GM19193 (cell line): ENCODE results near the gene HSD11B1.

Experiments used
- POLR2A ChIP-seq: IDR thresholded peaks from 4 replicates; pipeline ENCODE4 v1.6.1; 2011; ENCODE audit not compliant: insufficient read depth, insufficient read length; ENCODE audit errors: extremely low read depth

Gene HSD11B1

DNA sequence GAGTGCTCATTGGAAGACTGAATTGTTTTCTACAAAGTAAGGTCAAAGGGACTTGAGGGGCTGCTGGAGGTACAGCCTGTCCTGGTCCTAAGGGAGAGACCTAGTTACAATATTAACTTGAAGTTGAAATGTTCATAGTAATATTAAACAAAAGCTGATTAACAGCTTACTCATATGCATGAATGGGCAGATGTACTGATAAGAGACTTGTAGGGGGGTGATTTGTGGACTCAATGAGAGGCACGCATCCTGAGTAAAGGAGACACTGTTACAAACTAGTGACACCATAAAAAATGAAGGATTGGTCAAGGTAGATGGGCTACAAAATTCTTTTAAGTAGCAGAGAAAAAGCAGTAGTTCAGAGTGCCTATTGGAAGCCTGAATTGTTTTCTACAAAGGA, 2.7 kb downstream of the HSD11B1 start:
- no peak for TF ChIP-seq POLR2A

DNA sequence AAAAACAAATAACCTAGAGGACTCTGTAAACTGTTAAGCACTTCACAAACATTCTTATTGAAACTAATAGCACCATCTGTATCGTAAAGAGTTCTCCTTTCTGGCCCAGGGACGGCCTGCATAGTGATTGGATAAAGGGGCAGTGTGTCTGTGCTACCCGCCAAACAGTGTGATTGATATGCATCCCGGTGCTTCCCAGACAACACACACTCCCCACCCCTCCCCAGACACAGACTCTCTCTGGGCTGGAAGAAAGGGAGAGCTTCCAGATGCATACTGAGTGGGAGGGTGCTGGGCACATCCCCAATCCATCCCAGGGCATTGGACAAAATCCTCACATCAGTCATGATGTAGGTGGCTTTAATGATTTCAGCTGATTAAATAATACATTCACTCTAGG, 3.7 kb downstream of the HSD11B1 start:
- TF ChIP-seq POLR2A, result no peak

DNA sequence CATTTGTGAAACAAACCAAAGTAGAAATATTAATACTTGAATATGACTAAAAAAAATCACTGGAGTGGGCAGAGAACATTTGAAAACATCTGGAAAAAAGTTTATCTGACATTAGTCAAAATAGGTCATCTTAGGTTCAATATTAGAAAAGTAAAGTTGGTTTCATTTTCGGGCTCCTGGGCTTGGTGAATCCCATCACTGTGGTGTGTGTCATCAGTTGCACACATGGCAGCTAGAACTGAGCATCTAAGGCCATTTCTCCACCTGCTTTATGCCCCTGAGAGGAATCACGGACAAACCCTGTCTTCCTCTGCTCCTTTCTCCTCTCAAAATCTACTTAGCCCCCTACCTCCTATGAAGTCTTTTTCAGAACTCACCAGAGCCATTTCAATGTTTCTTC, 5.4 kb downstream of the HSD11B1 start:
- no peak for TF ChIP-seq POLR2A

DNA sequence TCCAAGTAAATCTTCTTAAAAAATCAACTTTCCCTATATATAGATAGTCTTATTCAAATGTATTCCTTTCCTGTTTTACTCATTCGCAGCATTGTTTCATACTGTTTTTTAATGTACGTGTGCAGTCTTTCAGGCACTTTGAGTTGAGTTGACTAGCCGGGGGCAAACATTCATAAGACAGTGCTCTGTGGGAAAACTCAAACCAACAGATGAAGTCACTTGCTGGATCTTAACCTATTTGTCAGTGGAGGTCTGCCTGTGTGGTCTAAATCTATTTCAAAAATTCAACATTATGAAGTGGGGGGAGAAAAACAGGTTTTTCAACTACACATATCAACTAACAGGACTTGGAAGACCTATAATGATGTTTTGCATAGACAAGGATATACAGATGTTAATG, 6.2 kb downstream of the HSD11B1 start:
- TF ChIP-seq POLR2A, result no peak

DNA sequence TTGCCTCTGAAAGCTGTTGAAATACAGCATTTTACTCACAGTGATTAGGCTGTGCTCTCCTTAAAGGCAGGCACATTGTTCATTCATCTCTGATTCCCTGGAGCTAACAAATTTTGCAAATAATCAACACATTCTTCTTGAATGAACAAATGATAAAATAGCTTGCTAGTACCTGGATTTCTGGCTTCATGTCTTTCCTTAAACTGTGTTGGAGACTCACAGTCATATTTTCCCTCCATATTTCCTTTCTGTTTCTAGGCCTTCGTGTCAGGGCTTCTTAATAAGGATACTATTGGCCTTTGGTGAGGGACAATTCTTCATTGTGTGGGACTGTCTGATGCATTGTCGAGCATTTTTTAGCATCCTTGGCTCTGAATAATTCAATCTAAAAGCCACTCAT, 9.7 kb downstream of the HSD11B1 start:
- TF ChIP-seq POLR2A, result no peak

DNA sequence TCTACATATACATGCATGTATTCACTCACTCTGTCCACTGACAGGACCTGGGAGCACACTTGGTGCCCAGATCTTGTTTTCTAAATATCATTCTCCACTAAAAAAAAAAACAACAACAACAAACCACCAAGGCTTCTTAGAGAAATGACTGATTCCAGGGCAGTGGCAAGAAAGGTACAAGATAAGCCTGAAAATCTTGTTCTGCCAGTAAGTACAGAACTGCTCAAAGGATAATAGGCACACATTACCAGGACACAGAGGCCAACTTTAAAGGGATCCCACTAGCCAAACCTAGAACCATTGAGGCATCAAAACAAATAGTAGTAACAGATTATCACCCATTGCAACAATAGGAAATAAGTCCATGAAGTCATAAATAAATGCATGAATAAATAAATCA, 10.7 kb downstream of the HSD11B1 start:
- TF ChIP-seq POLR2A, result no peak

DNA sequence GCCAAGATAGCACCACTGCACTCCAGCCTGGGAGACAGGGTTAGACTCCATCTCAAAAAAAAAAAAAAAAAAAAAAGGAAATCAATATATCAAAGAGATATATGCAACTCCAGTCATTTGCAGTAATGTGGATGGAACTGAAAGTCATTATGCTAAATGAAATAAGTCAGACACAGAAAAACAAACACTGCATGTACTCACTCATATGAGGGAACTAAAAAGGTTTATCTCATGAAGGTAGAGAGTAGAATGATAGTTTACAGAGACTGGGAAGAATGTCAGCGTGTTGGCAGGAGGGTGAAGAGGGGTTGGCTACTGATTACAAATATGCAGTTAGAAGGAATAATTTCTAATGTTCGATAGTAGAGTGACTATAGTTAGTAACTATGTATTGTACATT, 13.2 kb downstream of the HSD11B1 start:
- TF ChIP-seq POLR2A, result no peak

DNA sequence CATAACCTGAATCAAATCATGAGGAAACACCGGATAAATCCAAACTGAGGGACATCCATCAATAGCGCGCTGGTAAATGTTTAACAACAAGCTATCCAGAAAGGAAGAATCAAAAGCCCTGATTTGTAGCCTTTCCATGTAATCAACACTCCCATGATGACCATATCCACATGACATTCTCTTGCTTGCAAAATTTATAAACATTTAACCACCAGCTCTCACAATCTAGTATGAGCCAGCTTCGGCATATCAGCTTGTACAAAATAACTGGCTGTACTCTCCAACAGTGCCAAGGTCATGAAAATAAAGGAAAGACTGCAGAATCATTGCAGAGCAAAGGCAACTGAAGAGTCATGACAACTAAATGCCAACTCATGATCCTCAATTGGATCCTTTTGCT, 15.7 kb downstream of the HSD11B1 start:
- TF ChIP-seq POLR2A, result no peak

DNA sequence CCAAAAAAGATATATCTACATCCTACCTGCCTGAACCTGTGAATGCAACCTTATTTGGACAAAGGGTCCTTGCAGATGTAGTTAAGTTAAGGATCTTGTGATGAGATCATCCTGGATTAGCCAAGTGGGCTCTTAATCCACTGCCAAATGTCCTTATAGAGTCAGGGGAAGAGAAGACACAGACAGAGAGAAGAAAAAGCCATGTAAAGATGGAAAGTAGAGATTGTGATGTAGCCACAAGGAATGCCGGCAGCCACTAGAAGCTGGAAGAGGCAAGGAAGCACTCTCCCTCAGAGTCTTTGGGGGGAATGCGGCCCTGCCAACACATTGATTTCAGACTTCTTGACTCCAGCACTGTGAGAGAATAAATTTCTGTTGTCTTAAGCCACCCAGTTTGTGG, 16.2 kb downstream of the HSD11B1 start:
- TF ChIP-seq POLR2A, result no peak

DNA sequence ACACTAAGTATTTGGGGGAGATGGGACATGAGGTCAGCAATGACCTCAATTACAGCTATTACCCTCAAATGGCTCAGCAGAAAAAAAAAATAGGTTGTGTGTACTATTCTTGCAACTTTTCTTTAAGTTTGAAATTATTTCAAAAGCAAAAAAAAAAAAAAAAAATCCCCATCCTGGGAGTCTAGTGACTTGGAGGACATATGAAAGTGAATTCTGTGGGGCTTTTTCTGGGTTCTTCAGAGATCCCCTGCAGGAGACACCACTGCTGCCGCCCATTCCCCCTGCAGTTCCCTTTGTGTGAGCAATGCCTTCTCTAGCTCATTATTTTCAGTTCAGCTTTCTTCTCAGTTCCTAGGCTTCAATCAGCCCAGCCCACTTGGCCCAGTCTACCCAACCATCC, 16.7 kb downstream of the HSD11B1 start:
- TF ChIP-seq POLR2A, result no peak

DNA sequence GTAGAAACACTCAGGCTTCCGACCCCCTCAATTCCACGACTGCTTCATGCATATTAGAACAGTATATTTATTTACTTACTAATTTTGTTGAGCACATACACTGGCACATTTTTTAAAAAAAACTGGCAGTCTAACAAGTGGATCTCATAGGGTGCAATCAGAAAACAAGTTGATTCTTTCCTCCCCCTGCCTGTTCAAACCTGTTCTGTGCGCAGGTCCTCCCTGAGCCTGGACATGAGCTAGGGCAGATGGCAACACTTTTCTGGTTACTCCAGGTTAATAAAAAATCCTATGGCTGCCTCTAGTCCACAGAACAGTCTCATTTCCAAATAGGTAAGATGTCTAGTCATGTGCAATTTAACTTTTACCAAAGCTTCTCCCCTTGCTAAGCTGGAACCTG, 18.6 kb downstream of the HSD11B1 start:
- TF ChIP-seq POLR2A, result no peak

DNA sequence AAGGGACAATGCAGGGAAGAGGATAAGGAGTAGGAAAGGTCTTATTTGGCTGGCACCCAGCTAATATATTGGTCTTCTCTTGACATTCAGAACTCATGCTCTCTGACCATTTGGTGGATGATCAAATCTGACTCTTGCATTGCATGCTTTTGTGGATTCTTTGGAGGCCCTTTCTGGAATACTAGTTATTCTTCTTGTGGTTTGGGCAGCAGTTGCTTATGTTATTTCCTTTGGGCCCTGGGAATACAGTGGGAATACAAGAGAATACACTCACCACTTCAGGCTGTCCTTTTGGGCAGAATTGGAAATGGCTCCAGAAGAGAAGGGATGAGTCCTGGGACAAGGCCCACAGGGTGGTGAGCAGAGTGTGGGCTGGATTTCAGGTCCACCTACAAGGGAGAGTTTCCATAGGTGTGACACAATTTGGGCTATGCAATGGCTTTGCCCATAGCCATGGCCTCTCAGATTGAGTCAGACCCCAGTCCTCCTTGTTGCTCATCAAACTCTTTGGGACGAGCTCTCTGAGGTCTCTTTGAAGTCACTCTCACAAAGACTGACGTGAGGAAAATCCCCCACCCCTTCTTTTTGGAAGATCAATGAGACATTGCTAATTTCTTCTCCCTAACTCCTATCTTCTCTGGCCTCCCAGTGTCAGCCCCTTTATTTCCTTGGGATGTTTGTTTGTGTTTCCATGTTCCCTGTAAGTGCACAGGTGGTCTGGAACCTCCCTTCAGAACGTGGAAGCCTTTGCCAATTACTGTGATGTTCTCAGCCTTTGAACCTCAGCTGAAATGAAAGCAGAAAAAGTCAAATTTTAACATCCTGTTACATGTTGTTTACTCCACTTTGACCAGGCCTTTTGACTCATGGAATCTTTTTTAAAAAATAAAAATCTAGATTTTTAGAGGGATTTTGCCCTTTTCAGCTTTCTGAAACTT, 19.4 kb downstream of the HSD11B1 start:
- TF ChIP-seq POLR2A, result no peak

DNA sequence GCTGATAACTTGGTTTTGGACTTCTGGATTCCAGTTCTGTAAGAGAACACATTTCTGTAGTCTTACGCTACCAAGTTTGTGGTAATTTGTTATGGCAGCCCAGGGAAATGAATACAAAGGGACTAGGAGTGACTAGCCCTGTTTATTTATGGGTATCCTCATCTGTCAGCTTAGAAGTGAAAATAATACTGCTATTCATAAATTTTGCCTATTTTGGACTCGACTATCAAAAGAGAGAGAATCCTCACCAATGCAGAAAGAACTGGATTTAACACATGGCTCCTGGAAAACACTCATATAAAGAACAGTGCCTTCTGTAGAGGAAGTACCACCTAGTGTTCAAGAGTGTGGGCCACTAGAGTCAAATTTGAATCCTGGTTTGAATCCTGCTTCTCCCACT, 22.6 kb downstream of the HSD11B1 start:
- TF ChIP-seq POLR2A, result no peak

DNA sequence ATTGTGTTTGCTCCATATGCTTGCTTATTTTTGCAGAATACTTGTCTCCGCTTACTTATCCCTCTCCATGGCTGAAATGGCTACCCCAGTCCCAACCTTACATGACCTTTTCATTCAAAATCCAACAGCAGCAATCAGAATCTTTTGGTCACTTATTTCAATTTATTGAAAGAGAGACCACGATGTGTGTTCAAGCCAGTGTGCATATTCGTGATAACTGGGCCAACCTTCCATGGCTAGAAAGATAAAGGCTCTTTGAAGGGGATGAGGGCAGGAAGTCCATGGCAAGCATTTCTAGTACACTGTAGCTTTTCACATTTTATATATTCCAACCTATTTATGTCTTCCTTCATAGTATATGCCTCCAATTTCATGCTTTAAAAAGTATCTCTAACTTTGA, 23.1 kb downstream of the HSD11B1 start:
- no peak for TF ChIP-seq POLR2A

DNA sequence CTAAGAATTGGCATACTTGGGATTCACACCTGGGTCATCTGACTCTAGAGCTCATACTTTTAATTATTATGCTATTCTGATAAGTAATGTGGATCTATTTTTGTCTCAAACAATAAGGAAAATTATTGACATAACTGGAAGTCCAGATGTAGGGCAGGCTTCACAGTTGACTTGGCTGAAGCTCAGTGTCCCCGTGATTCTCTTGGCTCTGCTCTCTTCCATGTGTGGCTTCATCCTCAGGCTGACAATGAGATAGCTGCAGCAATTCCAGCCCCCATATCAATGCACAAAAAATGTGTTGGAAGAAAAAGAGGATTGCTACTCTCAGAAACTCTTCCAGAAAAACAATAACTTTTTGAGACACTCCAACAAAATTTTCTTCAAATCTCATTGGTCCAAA, 23.8 kb downstream of the HSD11B1 start:
- TF ChIP-seq POLR2A, result no peak

DNA sequence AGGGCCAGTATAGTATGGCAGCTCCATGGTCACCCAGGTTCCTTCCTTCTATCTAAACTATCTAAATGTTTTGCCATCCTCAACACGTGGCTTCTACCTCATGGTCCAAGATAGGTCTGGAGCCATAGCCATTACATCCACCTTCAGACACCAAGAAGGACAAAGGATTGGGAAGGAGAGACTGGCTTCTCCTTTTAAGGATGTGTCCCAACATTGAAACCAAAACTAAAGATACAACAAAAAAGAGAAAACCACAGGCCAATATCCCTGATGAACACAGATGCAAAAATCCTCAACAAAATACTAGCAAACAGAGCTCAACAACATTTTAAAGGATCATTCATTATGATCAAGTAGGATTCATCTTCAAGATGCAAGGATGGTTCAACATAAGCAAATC, 24.8 kb downstream of the HSD11B1 start:
- no peak for TF ChIP-seq POLR2A

DNA sequence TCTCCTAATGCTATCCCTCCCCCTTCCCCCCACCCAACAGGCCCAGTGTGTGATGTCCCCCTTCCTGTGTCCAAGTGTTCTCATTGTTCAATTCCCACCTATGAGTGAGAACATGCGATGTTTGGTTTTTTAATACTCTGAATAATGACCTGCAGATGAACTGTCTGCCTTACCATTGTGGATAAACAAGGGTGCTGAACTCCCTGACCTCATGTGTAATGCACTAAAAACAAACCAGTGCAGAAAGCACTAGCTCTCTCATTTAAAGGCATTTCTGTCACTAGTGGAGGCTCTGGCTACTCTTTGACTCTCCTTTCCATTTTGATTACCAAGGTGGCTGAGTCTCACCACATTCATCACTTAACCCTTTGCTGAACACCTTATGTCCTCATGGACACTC, 28.1 kb downstream of the HSD11B1 start:
- TF ChIP-seq POLR2A, result no peak

DNA sequence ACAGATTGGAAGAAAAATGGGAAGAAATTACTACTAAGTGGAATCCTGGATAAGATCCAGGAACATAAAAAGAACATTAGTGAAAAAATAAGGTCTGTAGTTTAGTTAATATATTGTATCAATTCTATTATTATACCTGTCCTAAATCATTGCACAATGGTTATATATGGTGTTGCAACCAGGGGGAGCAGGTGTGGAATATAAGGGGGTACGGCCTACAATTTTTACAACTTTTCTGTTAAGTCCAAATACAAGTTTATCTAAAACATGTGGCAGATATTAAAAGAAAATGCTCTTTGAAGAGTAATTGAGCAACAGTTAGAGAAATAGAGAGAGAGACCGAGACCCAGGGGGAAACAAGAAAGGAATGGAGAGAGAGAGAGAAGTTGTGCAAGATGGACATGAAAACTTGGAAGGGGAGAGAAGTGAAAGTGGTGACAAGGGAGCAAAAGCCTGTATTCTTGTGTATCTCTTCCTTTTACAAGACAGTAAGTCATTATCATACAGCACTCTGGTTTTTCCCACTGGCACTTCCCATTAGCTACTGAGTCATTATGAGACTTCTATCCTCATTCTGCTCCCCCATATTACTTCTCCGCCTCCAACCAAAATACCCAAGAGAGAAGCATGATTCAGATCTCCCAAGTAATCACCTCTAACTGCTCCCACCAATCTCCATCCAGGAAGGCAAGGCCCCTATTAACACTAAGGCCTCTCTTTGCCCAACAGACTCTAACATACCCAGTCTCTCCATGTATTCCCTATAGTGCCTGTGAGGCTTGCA, 29.0 kb downstream of the HSD11B1 start:
- no peak for TF ChIP-seq POLR2A
